ENCODE results near the gene ADISSP.

DNA sequence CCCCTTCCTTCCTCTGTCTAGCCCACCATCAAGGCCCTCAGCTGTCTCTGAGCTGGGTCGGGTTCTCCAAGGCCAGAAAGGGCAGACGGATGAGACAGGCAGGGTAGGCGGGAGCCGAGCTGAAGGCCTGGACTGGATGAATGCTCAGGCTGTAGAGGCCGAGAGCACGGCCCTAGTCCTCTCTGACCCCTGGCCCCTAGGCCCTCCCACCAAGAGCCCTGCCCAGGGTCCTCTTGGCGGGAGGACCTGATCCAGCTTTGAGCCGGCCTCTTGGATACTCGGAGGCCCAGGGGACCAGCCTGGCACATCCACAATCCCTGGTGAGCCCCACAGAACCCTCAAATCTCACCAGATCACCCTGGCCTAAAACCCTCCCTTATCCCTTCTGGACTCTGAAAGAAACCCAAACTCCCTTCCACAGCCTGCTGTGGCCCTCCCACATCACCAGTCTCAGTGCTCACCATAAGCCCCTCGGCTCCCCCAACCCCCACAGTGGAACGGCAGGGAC lies 8.2 kb downstream of the ADISSP start:
- TF ChIP-seq CTCF (IDR thresholded peaks at IDR 0.05; ENCODE audit: insufficient read depth, low read depth, low read length): no peak
- no peak for TF ChIP-seq EZH2 (IDR thresholded peaks at IDR 0.05; ENCODE audit: insufficient read depth, low read length)
